Smooth muscle cell (in vitro differentiated cells): ENCODE data around the gene RCAN1. TPM values are rescaled to one million over a fixed set of nuclear protein-coding genes. Genes with fewer than 3 reads are reported as not detected.
"Not testable (repeated sequence)": the region's sequence is repeated elsewhere in the genome, so short reads cannot be mapped to it uniquely, and the experiment has no call there.

Experiments used
- DNase-seq: peaks from one replicate; lab custom pipeline; 2025; ENCODE audit not compliant: unreplicated experiment; lab: John Stamatoyannopoulos, UW
- H2AFZ ChIP-seq: fragments of 200-600 bp; sonication (generic); 2 replicates; pipeline ENCODE4 v1.6.0; 2016; ENCODE audit warnings: antibody characterized with exemption, low read depth, mild to moderate bottlenecking
- H3F3A ChIP-seq: fragments of 200-600 bp; sonication (generic); 2 replicates; pipeline ENCODE4 v1.6.0; 2017; ENCODE audit warnings: antibody characterized with exemption, low read depth
- H3K27ac ChIP-seq: fragments of 200-600 bp; sonication (generic); 2 replicates; pipeline ENCODE4 v1.5.1; 2016; ENCODE audit warnings: low read depth, mild to moderate bottlenecking
- H3K27me3 ChIP-seq: fragments of 200-600 bp; sonication (generic); 2 replicates; pipeline ENCODE4 v1.6.1; 2016; ENCODE audit warnings: low read depth, mild to moderate bottlenecking
- H3K36me3 ChIP-seq: fragments of 200-600 bp; sonication (generic); 2 replicates; pipeline ENCODE4 v1.5.1; 2016; ENCODE audit warnings: low read depth
- H3K4me1 ChIP-seq: fragments of 200-600 bp; sonication (generic); 2 replicates; pipeline ENCODE4 v1.5.1; 2016; ENCODE audit warnings: low read depth
- H3K4me2 ChIP-seq: fragments of 200-600 bp; sonication (generic); 2 replicates; pipeline ENCODE4 v1.6.0; 2016; ENCODE audit warnings: mild to moderate bottlenecking
- H3K4me3 ChIP-seq: fragments of 200-600 bp; sonication (generic); 2 replicates; pipeline ENCODE4 v1.5.1; 2016; ENCODE audit warnings: mild to moderate bottlenecking
- H3K79me2 ChIP-seq: fragments of 200-600 bp; sonication (generic); 2 replicates; pipeline ENCODE4 v1.6.0; 2016; ENCODE audit warnings: low read depth, mild to moderate bottlenecking
- H3K9ac ChIP-seq: fragments of 200-600 bp; sonication (generic); 2 replicates; pipeline ENCODE4 v1.6.0; 2016; ENCODE audit warnings: low read depth
- H3K9me3 ChIP-seq: fragments of 200-600 bp; sonication (generic); replicated peaks from 2 replicates; pipeline ENCODE4 v1.5.1; 2016; ENCODE audit warnings: low read depth
- H4K20me1 ChIP-seq: fragments of 200-600 bp; sonication (generic); 2 replicates; pipeline ENCODE4 v1.6.0; 2016; ENCODE audit warnings: low read depth
- CTCF ChIP-seq: fragments of 200-600 bp; sonication (generic); IDR thresholded peaks from 2 replicates; pipeline ENCODE4 v1.5.1; 2017; ENCODE audit warnings: borderline replicate concordance, mild to moderate bottlenecking, antibody characterized with exemption; ENCODE audit not compliant: insufficient read depth, poor library complexity, severe bottlenecking
- WGBS: methylation state at CpG from one replicate; pipeline ENCODE4 v1.1.7; 2016; ENCODE audit warnings: low lambda C conversion rate; 5-methylcytosine and 5-hydroxymethylcytosine counted together
- polyA plus RNA-seq: library from polyadenylated mRNA; unstranded; fragments of >200 nt; fragmentation: Nextera tagmentation; extraction: Ambion mirVana; gene quantifications from 2 replicates; pipeline ENCODE4 v1.2.1, GENCODE V29; 2016
- total RNA-seq: library from RNA; depleted of rRNA; stranded (reverse); fragments of >200 nt; gene quantifications from 2 replicates; pipeline ENCODE4 v1.2.3, GENCODE V29; 2014

RCAN1 gene
- total and polyA plus RNA-seq, 2 experiments from 2014 or later = 77.3 to 155 TPM

- no peak for DNase-seq
- H3K79me2 ChIP-seq = no peaks in the 10 kb centered on the region
- no peaks in the 10 kb centered on the region for H3K36me3 ChIP-seq
- H2AFZ ChIP-seq = no peak overlapping the region
- H4K20me1 ChIP-seq = no peaks in the 10 kb centered on the region
- WGBS = 94% methylated on average over 5 of the region's 5 CpGs
- no peaks in the 10 kb centered on the region for H3K4me1 ChIP-seq
- H3K4me3 ChIP-seq = no peak overlapping the region
- H3K27ac ChIP-seq = no peak overlapping the region
- H3K9ac ChIP-seq = no peak overlapping the region
- no peak overlapping the region for H3K4me2 ChIP-seq
- no peak for TF ChIP-seq CTCF
- H3F3A ChIP-seq = no peaks in the 10 kb centered on the region
- no peaks in the 10 kb centered on the region for H3K27me3 ChIP-seq
- no peaks in the 10 kb centered on the region for H3K9me3 ChIP-seq
Observed at GRCh38 chr21:34560021-34560420, 54.9 kb downstream of the RCAN1 start.

- Histone ChIP-seq H3K9ac (no peak overlapping the region), H3K36me3 (no peaks in the 10 kb centered on the region), H3K4me3 (no peak overlapping the region), H4K20me1 (no peaks in the 10 kb centered on the region), H3F3A (no peaks in the 10 kb centered on the region), H3K4me2 (no peak overlapping the region), H3K9me3 (no peaks in the 10 kb centered on the region), H2AFZ (no peak overlapping the region), H3K27ac (no peak overlapping the region), H3K27me3 (no peaks in the 10 kb centered on the region), H3K79me2 (no peaks in the 10 kb centered on the region), H3K4me1 (no peaks in the 10 kb centered on the region)
- no peak for TF ChIP-seq CTCF
- DNase-seq = no peak
- 81% methylated on average over 6 of the region's 6 CpGs for WGBS
Observed at GRCh38 chr21:34559089-34559631, 55.8 kb downstream of the RCAN1 start.

- no peak for TF ChIP-seq CTCF
- Histone ChIP-seq H3K9ac (no peak overlapping the region), H3K27ac (no peak overlapping the region), H2AFZ (no peak overlapping the region), H3K4me1 (no peaks in the 10 kb centered on the region), H3F3A (no peaks in the 10 kb centered on the region), H3K36me3 (no peaks in the 10 kb centered on the region), H3K4me3 (no peak overlapping the region), H3K4me2 (no peak overlapping the region), H3K79me2 (no peaks in the 10 kb centered on the region), H3K27me3 (no peaks in the 10 kb centered on the region), H4K20me1 (no peaks in the 10 kb centered on the region), H3K9me3 (no peaks in the 10 kb centered on the region)
- no peak for DNase-seq
- 84% methylated on average over 5 of the region's 5 CpGs for WGBS
Observed at GRCh38 chr21:34558166-34558565, 56.7 kb downstream of the RCAN1 start.

- H3K27ac ChIP-seq = no peak overlapping the region
- no peak overlapping the region for H3K4me3 ChIP-seq
- no peaks in the 10 kb centered on the region for H3K36me3 ChIP-seq
- no peaks in the 10 kb centered on the region for H4K20me1 ChIP-seq
- TF ChIP-seq CTCF = no peak
- no peak for DNase-seq
- H2AFZ ChIP-seq = no peak overlapping the region
- H3K9ac ChIP-seq = no peak overlapping the region
- H3K4me1 ChIP-seq = peaks cover 6% of the 10 kb centered on the region
- no peaks in the 10 kb centered on the region for H3F3A ChIP-seq
- WGBS = 92% methylated on average over 5 of the region's 5 CpGs
- H3K79me2 ChIP-seq = no peaks in the 10 kb centered on the region
- no peaks in the 10 kb centered on the region for H3K9me3 ChIP-seq
- no peak overlapping the region for H3K4me2 ChIP-seq
- no peaks in the 10 kb centered on the region for H3K27me3 ChIP-seq
Observed at GRCh38 chr21:34557261-34557660, 57.7 kb downstream of the RCAN1 start.

GRCh38 chr21:34554670-34555069 lies 60.2 kb downstream of the RCAN1 start:
- H3K27ac ChIP-seq, DNase-seq, H3K79me2 ChIP-seq, H3K36me3 ChIP-seq, H3K4me1 ChIP-seq, H3K27me3 ChIP-seq, H4K20me1 ChIP-seq, H3K4me3 ChIP-seq, H3K9ac ChIP-seq, H3K9me3 ChIP-seq, H2AFZ ChIP-seq, H3K4me2 ChIP-seq, H3F3A ChIP-seq: not testable (repeated sequence)
- 88% methylated on average over 2 of the region's 2 CpGs for whole genome bisulfite sequencing
